Thoracic aorta (tissue), 2 donors: ENCODE measurements around the gene PSMA6. TPM values are rescaled to one million over a fixed set of nuclear protein-coding genes. Genes with fewer than 3 reads are reported as not detected.

ENCODE experiments used
- ATAC-seq: fragments of 150-250 bp; one replicate; pipeline ENCODE4 v1.8.0; 2017; ENCODE audit warnings: low read depth; ENCODE audit not compliant: insufficient number of reproducible peaks, low FRiP score
- DNase-seq: peaks from one replicate; pipeline ENCODE4 v3.0.0-alpha.2; 2020; ENCODE audit warnings: low spot score
- H3K27ac ChIP-seq, 2 donors: fragments of 200-600 bp; sonication (generic); 1 replicate in 1 of 2; 2 replicates in 1 of 2; pipeline ENCODE4 v1.5.1; 2016; ENCODE audit warnings: mild to moderate bottlenecking in 2 of 2, moderate library complexity in 2 of 2
- H3K27me3 ChIP-seq: fragments of 200-600 bp; sonication (generic); replicated peaks from 2 replicates; pipeline ENCODE4 v1.6.0; 2016; ENCODE audit warnings: mild to moderate bottlenecking; ENCODE audit not compliant: insufficient read depth
- H3K36me3 ChIP-seq: fragments of 200-600 bp; sonication (generic); one replicate; pipeline ENCODE4 v1.5.1; 2016
- H3K4me1 ChIP-seq, 2 donors: fragments of 200-600 bp; sonication (generic); 1 replicate in 1 of 2; 2 replicates in 1 of 2; pipeline versions ENCODE4 v1.5.1 to v1.6.0; 2016; ENCODE audit warnings: low read depth in 2 of 2, mild to moderate bottlenecking in 1 of 2; ENCODE audit not compliant: control insufficient read depth in 1 of 2
- H3K4me3 ChIP-seq: fragments of 200-600 bp; sonication (generic); 2 replicates; pipeline ENCODE4 v1.5.1; 2016; ENCODE audit warnings: mild to moderate bottlenecking
- H3K9me3 ChIP-seq: fragments of 200-600 bp; sonication (generic); 2 replicates; pipeline ENCODE4 v1.5.1; 2016
- total RNA-seq, 2 donors: library from RNA; depleted of rRNA; stranded (reverse); fragments of >200 nt; gene quantifications; one replicate each; pipeline versions ENCODE4 v1.1.0 to v1.2.3, GENCODE V29; 2016
- TF ChIP-seq, protein P1 (sequence below): fragments of 200-600 bp; sonication (generic); IDR thresholded peaks from one replicate; pipeline ENCODE4 v1.5.1; 2019; ENCODE audit warnings: antibody characterized with exemption

PSMA6 gene
- total RNA-seq, 2 donors from 2014 or later: 56.5 to 119 TPM

DNA sequence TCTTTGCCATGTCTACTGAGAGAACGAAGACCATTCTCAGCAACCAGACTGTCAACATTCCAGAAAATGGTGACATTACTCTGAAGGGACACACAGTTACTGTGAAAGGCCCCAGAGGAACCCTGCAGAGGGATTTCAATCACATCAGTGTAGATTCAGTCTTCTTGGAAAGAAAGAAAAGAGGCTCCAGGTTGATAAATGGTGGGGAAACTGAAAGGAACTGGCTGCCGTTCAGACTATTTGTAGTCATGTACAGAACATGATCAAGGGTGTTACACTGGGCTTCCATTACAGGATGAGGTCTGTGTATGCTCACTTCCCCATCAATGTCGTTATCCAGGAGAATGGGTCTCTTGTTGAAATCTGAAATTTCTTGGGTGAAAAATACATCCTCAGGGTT, 29.7 kb upstream of the PSMA6 start:
- no peaks in the 10 kb centered on the region for H3K27me3 ChIP-seq
- no peak overlapping the region for H3K4me3 ChIP-seq
- H3K4me1 ChIP-seq: peaks cover 0 to 5% of the 10 kb centered on the region in 2 donors
- no peak overlapping the region for H3K27ac ChIP-seq
- H3K36me3 ChIP-seq: no peaks in the 10 kb centered on the region
- ATAC-seq: no peak
- TF ChIP-seq, protein P1, sequence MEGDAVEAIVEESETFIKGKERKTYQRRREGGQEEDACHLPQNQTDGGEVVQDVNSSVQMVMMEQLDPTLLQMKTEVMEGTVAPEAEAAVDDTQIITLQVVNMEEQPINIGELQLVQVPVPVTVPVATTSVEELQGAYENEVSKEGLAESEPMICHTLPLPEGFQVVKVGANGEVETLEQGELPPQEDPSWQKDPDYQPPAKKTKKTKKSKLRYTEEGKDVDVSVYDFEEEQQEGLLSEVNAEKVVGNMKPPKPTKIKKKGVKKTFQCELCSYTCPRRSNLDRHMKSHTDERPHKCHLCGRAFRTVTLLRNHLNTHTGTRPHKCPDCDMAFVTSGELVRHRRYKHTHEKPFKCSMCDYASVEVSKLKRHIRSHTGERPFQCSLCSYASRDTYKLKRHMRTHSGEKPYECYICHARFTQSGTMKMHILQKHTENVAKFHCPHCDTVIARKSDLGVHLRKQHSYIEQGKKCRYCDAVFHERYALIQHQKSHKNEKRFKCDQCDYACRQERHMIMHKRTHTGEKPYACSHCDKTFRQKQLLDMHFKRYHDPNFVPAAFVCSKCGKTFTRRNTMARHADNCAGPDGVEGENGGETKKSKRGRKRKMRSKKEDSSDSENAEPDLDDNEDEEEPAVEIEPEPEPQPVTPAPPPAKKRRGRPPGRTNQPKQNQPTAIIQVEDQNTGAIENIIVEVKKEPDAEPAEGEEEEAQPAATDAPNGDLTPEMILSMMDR: no peak
- DNase-seq: no peak
- H3K9me3 ChIP-seq: no peaks in the 10 kb centered on the region

DNA sequence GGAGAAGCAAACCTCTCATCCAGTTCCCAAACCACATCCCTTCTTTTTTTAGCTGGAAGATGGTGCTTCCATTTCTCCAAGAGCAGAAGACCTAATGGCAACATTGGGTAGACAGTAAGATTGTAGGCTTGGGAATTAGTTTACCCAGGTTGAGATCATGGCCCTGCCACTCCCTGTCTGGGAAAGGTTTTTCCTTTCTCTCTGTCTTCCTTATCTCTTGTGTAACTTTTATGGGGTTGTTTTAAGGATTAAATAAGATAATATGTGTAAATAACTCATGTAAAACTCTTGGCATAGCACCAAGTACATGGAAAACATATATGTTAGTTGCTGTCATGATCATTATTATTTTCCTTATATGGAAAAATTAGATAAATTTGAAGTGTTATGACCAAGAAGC, 23.2 kb upstream of the PSMA6 start:
- no peaks in the 10 kb centered on the region for H3K27me3 ChIP-seq
- H3K9me3 ChIP-seq: no peaks in the 10 kb centered on the region
- H3K36me3 ChIP-seq: no peaks in the 10 kb centered on the region
- H3K4me3 ChIP-seq: no peak overlapping the region
- ATAC-seq (no peak), DNase-seq (no peak)
- H3K4me1 ChIP-seq: no peaks in the 10 kb centered on the region
- TF ChIP-seq, protein P1: no peak
- H3K27ac ChIP-seq: no peak overlapping the region

DNA sequence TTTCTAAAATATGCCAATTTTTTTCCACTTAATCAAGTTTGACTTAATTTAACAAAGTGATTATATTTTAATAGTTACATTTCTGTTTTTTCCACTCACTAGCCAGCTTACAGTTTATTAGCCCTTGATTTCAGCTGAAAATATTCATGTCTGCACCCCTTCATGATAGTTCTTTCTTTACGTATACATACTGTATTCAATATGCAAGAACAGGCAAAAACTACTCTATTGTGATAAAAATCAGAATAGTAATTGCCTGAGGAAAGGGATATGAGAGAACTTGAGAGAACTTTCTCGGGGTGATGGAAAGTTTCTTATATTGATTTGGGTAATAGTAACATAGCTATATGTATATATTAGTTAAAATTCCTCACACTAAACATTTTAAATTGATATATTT, 17.4 kb upstream of the PSMA6 start:
- TF ChIP-seq, protein P1: no peak
- H3K36me3 ChIP-seq: peaks cover 5% of the 10 kb centered on the region
- no peak overlapping the region for H3K27ac ChIP-seq
- no peaks in the 10 kb centered on the region for H3K9me3 ChIP-seq
- ATAC-seq: no peak
- no peaks in the 10 kb centered on the region for H3K4me1 ChIP-seq
- no peak overlapping the region for H3K4me3 ChIP-seq
- H3K27me3 ChIP-seq: no peaks in the 10 kb centered on the region
- no peak for DNase-seq

DNA sequence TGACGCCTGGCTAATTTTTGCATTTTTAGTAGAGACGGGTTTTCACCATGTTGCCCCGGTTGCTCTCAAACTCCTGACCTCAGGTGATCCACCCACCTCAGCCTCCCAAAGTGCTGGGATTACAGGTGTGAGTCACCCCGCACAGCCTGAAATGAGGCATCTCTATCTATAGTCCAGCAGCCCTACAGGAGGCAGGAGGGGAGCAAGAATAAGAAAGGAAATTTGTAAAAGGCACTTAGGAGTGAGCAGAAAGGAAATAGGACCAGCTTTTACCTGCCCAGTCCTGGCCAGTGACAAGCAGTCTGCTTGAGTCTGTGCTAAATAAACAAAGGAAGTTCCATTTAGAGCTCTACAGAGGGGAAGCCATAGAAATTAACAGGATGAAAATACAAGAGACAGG, 15.0 kb upstream of the PSMA6 start:
- no peak for ATAC-seq
- no peak overlapping the region for H3K27ac ChIP-seq
- H3K36me3 ChIP-seq: peaks cover 5% of the 10 kb centered on the region
- no peaks in the 10 kb centered on the region for H3K4me1 ChIP-seq
- no peak for DNase-seq
- no peaks in the 10 kb centered on the region for H3K9me3 ChIP-seq
- no peaks in the 10 kb centered on the region for H3K27me3 ChIP-seq
- TF ChIP-seq, protein P1: no peak
- no peak overlapping the region for H3K4me3 ChIP-seq

DNA sequence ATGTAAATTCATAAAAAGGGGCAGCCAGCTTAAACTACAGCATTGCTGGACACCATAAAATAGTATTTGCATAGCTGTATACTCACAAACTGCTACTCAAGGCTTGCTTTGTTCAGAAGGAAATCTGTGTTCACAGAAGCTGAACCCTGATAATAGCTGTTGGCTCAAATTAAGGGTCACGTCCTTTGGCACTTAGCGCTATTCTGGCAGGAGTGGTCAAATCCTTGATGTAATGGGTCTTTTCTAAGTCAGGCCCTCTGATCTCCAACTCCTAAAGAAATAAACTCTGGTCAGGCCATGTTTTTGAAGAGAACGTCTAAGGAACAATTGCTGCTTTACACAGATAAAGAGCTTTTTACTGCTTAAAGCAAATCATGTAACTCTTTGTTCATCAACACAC, 12.8 kb upstream of the PSMA6 start:
- H3K27ac ChIP-seq: no peak overlapping the region
- no peaks in the 10 kb centered on the region for H3K9me3 ChIP-seq
- no peak overlapping the region for H3K4me3 ChIP-seq
- H3K4me1 ChIP-seq: no peaks in the 10 kb centered on the region
- peaks cover 5% of the 10 kb centered on the region for H3K36me3 ChIP-seq
- H3K27me3 ChIP-seq: no peaks in the 10 kb centered on the region
- no peak for ATAC-seq
- no peak for DNase-seq
- TF ChIP-seq, protein P1: no peak
